ENCODE data around the gene KRTAP21-3.
"Not testable (repeated sequence)": the region's sequence is repeated elsewhere in the genome, so short reads cannot be mapped to it uniquely, and the experiment has no call there.

Gene KRTAP21-3, protein sequence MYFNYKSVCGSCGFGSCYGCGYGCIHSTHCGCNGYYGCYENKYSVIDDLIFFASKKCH

DNA sequence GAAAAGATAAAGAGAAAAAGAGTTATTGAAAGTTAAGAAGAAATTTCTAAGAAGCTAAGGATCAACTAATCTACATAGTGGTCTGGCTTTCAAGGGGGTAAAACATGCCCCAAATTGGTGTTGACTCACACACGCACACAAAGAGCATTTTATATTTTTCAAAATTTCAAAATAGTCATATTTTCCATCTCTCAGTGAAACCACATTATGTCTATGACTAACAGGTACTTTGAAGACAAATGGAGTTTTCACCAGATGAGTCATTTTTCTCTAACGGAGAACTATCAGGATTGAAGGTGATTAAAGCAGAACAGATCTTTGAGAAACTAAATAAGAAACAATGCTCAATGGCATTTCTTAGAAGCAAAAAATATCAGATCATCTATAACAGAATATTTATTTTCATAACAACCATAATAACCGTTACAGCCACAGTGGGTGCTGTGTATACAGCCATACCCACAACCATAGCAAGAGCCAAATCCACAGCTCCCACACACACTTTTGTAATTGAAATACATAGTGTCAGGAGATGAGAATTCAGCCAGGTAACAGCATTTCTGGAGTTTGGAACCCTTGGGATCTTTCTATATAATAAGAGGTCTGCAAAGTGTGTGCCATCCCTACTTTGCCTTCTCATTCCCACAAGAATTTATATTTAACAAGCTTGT, at the start of gene KRTAP21-3:
Gene KRTAP21-3 (minus strand): TSS at position 539 of the 671 bp plus-strand sequence. CDS start 18 bp downstream, at position 521.
- no peaks in the 10 kb centered on the region for H3K9me3 ChIP-seq
- no peak within 1 kb of the TSS for H3K4me3 ChIP-seq
- DNase-seq (ENCODE audit: low spot score in 2 of 2) = no peak
- H3K36me3 ChIP-seq (replicated peaks) = no peaks in the 10 kb centered on the region
- H3K27me3 ChIP-seq (ENCODE audit: low read depth) = no peaks in the 10 kb centered on the region
- in situ Hi-C loops (cut with MboI; ENCODE audit: low sequenced_read_pairs) = no loop called here
- H3K4me1 ChIP-seq = no peaks in the 10 kb centered on the region

DNA sequence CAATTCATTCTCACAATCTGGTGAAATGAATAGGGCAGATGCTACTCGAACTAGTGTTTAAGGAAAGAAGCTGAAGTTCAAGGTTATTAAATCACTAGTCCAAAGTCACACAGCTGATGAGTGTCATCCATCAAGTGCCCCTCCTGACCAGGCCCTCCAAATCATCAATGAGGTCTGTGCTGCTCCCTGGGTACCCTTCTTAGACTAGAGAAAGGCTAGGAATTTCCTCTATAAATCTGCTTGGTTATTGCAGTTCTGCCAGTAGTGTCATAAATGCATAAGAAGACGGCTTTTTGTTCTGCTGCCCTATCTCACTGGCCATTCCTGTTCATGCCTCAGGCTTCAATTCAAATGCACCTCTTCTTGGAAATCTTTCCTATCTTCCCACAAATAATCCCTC, 42.2 kb upstream of the KRTAP21-3 start:
- no peak for DNase-seq (ENCODE audit: low spot score in 2 of 2)
- H3K4me3 ChIP-seq = no peak overlapping the region
- H3K27me3 ChIP-seq (ENCODE audit: low read depth) = no peaks in the 10 kb centered on the region
- peaks cover 4% of the 10 kb centered on the region; the same call in 1 of the 2 replicates for H3K9me3 ChIP-seq
- in situ Hi-C loops (cut with MboI; ENCODE audit: low sequenced_read_pairs) = no loop called here
- H3K36me3 ChIP-seq (replicated peaks) = no peaks in the 10 kb centered on the region
- H3K4me1 ChIP-seq = no peaks in the 10 kb centered on the region

DNA sequence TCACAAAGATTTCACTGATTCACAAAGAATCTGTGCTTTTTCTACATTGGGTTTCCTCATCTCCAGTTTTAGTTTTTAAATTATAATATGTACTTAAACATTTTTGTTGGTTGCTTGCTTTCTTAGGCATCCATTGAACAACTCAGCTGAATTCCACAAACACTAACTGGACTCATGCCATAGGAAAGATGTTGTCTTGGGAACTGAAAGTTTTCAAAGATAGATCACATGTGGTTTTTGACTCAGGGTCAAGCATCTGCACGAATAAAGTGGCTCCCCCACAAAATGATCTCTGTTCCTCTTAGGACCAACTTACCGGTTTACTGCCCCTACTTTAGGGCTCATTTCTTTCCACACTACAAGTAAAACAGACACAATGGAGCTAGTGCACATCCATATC, 39.7 kb upstream of the KRTAP21-3 start:
- no peaks in the 10 kb centered on the region for H3K4me1 ChIP-seq
- H3K4me3 ChIP-seq = no peak overlapping the region
- no peaks in the 10 kb centered on the region for H3K27me3 ChIP-seq (ENCODE audit: low read depth)
- DNase-seq (ENCODE audit: low spot score in 2 of 2) = no peak
- H3K36me3 ChIP-seq (replicated peaks) = no peaks in the 10 kb centered on the region
- peaks cover 4% of the 10 kb centered on the region; the same call in 1 of the 2 replicates for H3K9me3 ChIP-seq
- in situ Hi-C loops (cut with MboI; ENCODE audit: low sequenced_read_pairs) = no loop called here

DNA sequence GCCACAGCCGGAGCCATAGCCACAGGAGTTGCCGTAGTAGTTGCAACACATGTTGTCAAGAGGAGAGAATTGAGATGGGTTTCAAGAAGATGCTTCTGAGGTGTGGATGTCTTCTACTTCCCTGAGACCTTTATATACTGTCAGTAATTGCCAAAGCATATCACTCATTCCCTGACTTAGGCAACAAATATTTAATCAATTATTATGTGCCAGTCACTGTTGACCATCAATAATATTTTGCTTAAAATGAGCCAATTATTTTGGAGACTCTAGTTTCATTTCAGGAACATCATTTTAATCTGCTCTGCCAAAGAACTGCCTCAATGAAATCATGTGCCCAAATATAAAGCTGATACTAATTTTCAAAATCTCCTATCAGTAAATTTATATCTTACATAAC, 36.8 kb upstream of the KRTAP21-3 start, which contains the start of gene KRTAP21-1:
Gene KRTAP21-1 (minus strand): TSS at position 101 of the 400 bp plus-strand sequence. CDS start 50 bp downstream, at position 51.
- H3K36me3 ChIP-seq (replicated peaks) = not testable (repeated sequence)

DNA sequence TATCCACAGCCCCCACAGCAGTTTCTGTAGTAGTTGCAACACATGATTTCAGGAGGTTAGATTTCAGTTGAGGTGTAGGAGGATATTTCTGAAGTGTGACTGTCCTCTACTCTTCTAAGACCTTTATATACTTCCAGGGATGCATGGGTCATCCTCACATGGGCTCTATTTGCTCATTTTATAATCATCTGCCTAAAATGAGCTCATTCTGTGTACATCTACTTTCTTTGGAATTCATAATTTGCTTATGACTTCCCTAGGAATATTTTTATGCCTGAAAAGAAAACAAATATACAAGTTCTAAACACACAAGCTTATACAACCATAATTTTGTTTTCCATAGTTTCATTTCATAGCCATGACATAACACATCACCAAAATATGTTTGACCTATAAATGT, 28.6 kb upstream of the KRTAP21-3 start, which contains the start of gene KRTAP21-2:
Gene KRTAP21-2 (minus strand): TSS at position 101 of the 400 bp plus-strand sequence. CDS start 57 bp downstream, at position 44.
- in situ Hi-C loops (cut with MboI; ENCODE audit: low sequenced_read_pairs) = no loop called here
- no peak within 1 kb of the TSS for H3K4me3 ChIP-seq
- no peaks in the 10 kb centered on the region for H3K36me3 ChIP-seq (replicated peaks)
- H3K9me3 ChIP-seq = peaks cover 4% of the 10 kb centered on the region; the same call in 1 of the 2 replicates
- H3K4me1 ChIP-seq = no peaks in the 10 kb centered on the region
- H3K27me3 ChIP-seq (ENCODE audit: low read depth) = no peaks in the 10 kb centered on the region
- no peak for DNase-seq (ENCODE audit: low spot score in 2 of 2)

More for the DNA sequence above, 36.8 kb upstream of the KRTAP21-3 start, which contains the start of gene KRTAP21-1:
- H3K27me3 ChIP-seq (ENCODE audit: low read depth); H3K4me1 ChIP-seq; DNase-seq (ENCODE audit: low spot score in 2 of 2); H3K4me3 ChIP-seq; in situ Hi-C loops (cut with MboI; ENCODE audit: low sequenced_read_pairs); H3K9me3 ChIP-seq: not testable (repeated sequence)

DNA sequence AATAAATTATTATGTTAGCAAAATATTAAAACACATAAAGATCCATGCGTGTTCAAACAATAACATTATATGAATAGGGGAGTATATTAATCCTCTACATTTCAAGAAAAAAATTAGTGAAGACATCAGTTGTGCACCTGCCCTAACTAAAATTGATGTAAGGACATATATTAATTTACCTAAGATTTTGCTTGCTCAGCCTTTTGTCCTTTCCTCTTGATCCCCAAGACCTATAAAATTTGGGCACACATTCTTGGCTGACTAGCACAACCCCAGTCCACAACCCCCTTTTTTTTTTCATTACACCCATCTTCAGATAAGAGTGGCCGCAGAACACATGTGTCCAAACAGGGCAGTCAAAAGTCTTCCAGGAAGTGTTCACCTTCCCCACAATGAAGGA, 21.9 kb upstream of the KRTAP21-3 start:
- in situ Hi-C loops (cut with MboI; ENCODE audit: low sequenced_read_pairs) = no loop called here
- H3K4me1 ChIP-seq = no peaks in the 10 kb centered on the region; the same call in 1 of the 2 replicates
- peaks cover 2% of the 10 kb centered on the region; the same call in 1 of the 2 replicates for H3K9me3 ChIP-seq
- DNase-seq (ENCODE audit: low spot score in 2 of 2) = no peak
- H3K36me3 ChIP-seq (replicated peaks) = no peaks in the 10 kb centered on the region
- no peaks in the 10 kb centered on the region for H3K27me3 ChIP-seq (ENCODE audit: low read depth)
- no peak overlapping the region for H3K4me3 ChIP-seq

DNA sequence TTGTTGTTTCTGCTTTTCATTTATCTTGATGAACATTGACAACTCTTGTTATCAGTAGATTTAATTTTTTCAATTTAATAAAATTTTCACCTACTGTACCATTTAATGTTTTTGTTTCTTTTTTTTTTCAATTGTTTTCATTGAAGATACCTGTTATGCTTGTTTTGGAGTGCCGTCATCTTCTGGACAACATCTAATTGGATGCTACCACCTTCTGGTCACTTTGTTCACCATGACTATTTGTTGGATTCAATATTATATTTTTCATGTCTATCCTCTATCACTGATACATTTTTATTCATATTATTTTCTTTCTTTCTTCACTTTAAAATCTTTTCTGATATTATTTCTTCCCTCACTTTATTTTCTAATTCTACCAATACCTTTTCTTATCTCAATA, 14.4 kb upstream of the KRTAP21-3 start:
- Histone ChIP-seq H3K27me3 (ENCODE audit: low read depth) (no peaks in the 10 kb centered on the region), H3K4me1 (no peaks in the 10 kb centered on the region; the same call in 1 of the 2 replicates), H3K9me3 (no peaks in the 10 kb centered on the region; the same call in 1 of the 2 replicates), H3K4me3 (no peak overlapping the region), H3K36me3 (replicated peaks) (no peaks in the 10 kb centered on the region)
- DNase-seq (ENCODE audit: low spot score in 2 of 2) = no peak
- in situ Hi-C loops (cut with MboI; ENCODE audit: low sequenced_read_pairs) = no loop called here

DNA sequence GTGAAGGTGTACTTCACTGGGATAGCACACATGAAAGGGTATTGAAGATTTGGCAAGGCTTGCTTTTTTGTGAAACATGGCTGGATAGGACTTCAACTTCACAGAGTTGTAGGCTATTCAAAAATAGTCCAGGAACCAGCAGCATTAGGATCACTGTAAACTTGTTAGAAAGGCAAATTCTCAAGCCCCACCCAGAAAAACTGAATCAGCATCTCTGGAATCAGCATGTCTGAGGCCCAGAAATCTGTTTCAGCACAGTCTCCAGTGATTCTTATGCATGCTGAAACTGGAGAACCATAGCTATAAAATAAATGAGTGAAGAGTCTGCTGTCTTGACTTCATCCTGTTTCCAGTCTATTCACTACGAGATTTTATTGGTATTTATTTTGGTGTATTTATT, 8.1 kb upstream of the KRTAP21-3 start:
- DNase-seq (ENCODE audit: low spot score in 2 of 2) = no peak
- Histone ChIP-seq H3K4me3 (no peak overlapping the region), H3K4me1 (no peaks in the 10 kb centered on the region), H3K9me3 (peaks cover 9% of the 10 kb centered on the region; the same call in 1 of the 2 replicates), H3K36me3 (replicated peaks) (no peaks in the 10 kb centered on the region), H3K27me3 (ENCODE audit: low read depth) (no peaks in the 10 kb centered on the region)
- in situ Hi-C loops (cut with MboI; ENCODE audit: low sequenced_read_pairs) = no loop called here

DNA sequence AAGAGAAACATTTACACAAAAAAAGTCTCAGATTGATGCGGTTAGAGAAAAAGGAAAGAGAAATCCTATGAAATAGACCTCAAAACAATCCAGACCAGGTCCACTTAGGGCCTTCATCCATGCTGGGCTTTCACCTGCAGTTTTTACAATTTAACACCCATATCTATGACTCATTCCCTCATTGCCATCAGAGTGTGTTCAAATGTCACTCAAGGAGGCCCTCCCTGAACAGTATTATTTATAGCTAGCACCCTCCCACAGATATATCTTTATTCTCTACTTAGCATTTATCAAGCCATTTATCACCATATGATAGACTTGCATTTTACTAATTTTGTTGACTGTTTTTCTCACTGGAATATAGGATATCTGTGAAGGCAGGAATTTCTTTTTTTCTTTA, 824 bp upstream of the KRTAP21-3 start:
- H3K9me3 ChIP-seq = peaks cover 1% of the 10 kb centered on the region; the same call in 1 of the 2 replicates
- H3K36me3 ChIP-seq (replicated peaks) = no peaks in the 10 kb centered on the region
- no peak for DNase-seq (ENCODE audit: low spot score in 2 of 2)
- no peak overlapping the region for H3K4me3 ChIP-seq
- H3K27me3 ChIP-seq (ENCODE audit: low read depth) = no peaks in the 10 kb centered on the region
- in situ Hi-C loops (cut with MboI; ENCODE audit: low sequenced_read_pairs) = no loop called here
- no peaks in the 10 kb centered on the region for H3K4me1 ChIP-seq

DNA sequence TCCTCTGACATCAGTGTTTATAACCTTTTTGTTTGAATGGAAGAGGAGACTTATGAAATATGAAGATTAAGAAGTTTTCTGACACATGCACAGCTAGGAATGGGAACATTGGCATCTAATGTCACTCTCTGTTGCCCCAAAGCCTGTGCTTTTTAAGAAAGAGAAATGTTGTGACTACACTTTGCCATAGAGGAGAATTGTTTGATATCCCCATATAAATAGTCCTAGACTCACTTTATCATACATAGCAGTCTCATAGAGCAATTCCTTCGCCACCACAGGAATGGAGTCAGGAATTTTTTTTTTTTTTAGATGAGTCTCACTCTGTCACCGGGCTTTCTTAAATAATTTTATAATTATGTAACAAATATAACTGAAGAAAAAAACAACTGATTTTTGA, 1.5 kb downstream of the KRTAP21-3 start:
- H3K27me3 ChIP-seq (ENCODE audit: low read depth) = no peaks in the 10 kb centered on the region
- no peaks in the 10 kb centered on the region for H3K9me3 ChIP-seq
- in situ Hi-C loops (cut with MboI; ENCODE audit: low sequenced_read_pairs) = no loop called here
- DNase-seq (ENCODE audit: low spot score in 2 of 2) = no peak
- H3K4me1 ChIP-seq = no peaks in the 10 kb centered on the region
- no peak overlapping the region for H3K4me3 ChIP-seq
- H3K36me3 ChIP-seq (replicated peaks) = no peaks in the 10 kb centered on the region

DNA sequence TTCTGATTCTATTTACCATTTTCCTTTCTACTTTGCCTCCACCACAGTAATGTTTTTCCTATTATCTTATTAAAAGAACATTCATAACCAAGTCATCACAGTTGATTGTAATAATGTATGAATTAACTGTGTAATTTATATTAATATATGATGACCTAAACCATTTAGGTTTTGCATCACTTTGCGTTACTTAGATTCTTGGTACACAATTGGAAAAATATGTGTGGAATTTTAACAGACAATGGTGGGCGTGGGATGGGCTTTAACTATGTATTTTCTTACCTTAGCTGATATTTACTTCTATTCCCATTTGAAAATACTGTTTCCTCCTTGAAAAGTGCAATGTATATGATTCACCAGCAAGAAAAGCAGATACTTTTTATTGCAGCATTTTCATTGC, 3.6 kb downstream of the KRTAP21-3 start:
- Histone ChIP-seq H3K4me3 (no peak overlapping the region), H3K9me3 (peaks cover 7% of the 10 kb centered on the region; the same call in 1 of the 2 replicates), H3K36me3 (replicated peaks) (no peaks in the 10 kb centered on the region), H3K27me3 (ENCODE audit: low read depth) (no peaks in the 10 kb centered on the region), H3K4me1 (no peaks in the 10 kb centered on the region)
- in situ Hi-C loops (cut with MboI; ENCODE audit: low sequenced_read_pairs) = no loop called here
- DNase-seq (ENCODE audit: low spot score in 2 of 2) = no peak

DNA sequence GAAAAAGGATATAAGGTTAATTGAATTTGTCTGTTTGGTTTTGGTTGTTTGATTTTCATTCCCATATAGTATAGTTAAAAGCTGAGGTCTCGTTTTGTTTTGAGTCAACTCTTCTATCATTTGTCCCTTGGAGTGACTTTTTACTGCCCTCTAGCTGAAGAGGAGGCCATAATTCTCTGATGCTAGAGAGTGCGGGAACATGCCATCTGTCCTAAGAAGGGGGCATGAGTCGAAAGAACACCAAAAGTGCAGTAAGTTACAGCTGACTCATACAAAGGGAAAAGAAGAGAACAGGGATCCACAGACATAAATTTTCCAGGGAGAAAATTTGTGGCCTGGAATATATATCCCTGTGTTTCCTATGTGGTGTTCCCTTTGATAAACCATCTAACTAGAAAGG, 4.1 kb downstream of the KRTAP21-3 start:
- no peaks in the 10 kb centered on the region for H3K36me3 ChIP-seq (replicated peaks)
- no peaks in the 10 kb centered on the region for H3K4me1 ChIP-seq
- H3K27me3 ChIP-seq (ENCODE audit: low read depth) = no peaks in the 10 kb centered on the region
- no peak for DNase-seq (ENCODE audit: low spot score in 2 of 2)
- peaks cover 7% of the 10 kb centered on the region; the same call in 1 of the 2 replicates for H3K9me3 ChIP-seq
- in situ Hi-C loops (cut with MboI; ENCODE audit: low sequenced_read_pairs) = no loop called here
- no peak overlapping the region for H3K4me3 ChIP-seq

DNA sequence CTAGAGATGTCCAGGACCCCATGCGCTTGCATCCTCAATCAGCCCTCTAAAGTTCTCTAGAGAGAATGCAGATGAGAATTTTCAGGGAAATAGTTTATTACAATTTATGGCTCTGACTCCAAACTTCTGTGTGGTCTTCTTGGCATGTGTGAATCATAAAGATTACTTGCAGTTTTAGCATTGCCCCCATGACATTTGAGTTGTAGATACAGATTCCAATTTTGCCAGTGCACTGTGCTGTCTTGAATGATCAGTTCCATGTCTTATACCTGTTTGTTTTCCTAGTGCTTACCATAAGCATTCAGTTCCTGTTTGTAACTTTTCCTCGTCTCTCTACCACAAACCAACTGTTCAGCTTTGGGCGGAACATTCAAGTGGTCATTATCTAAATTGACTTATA, 4.8 kb downstream of the KRTAP21-3 start:
- DNase-seq (ENCODE audit: low spot score in 2 of 2) = no peak
- no peak overlapping the region for H3K4me3 ChIP-seq
- in situ Hi-C loops (cut with MboI; ENCODE audit: low sequenced_read_pairs) = no loop called here
- H3K36me3 ChIP-seq (replicated peaks) = no peaks in the 10 kb centered on the region
- no peaks in the 10 kb centered on the region for H3K4me1 ChIP-seq
- H3K27me3 ChIP-seq (ENCODE audit: low read depth) = no peaks in the 10 kb centered on the region
- H3K9me3 ChIP-seq = peaks cover 9% of the 10 kb centered on the region; the same call in 1 of the 2 replicates

DNA sequence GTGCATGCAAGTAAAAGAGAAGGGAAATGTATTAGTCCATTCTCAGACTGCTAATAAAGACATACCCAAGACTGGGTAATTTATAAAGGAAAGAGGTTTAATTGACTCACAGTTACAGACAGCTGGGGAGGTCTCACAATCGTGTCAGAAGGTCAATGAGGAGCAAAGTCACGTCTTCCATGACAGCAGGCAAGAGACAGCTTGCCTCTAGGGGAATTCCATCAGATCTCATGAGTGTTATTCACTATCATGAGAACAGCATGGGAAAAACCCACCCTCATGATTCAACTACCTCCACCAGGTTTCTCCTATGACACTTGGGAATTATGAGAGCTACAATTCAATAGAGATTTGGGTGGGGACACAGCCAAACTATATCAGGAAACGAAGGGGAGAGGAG, 8.1 kb downstream of the KRTAP21-3 start:
- no peak overlapping the region for H3K4me3 ChIP-seq
- H3K36me3 ChIP-seq (replicated peaks) = no peaks in the 10 kb centered on the region
- H3K27me3 ChIP-seq (ENCODE audit: low read depth) = no peaks in the 10 kb centered on the region
- in situ Hi-C loops (cut with MboI; ENCODE audit: low sequenced_read_pairs) = no loop called here
- H3K9me3 ChIP-seq = peaks cover 9% of the 10 kb centered on the region; the same call in 1 of the 2 replicates
- no peaks in the 10 kb centered on the region for H3K4me1 ChIP-seq
- DNase-seq (ENCODE audit: low spot score in 2 of 2) = no peak

Measured in HAP-1 (cell line).